Loucy (cell line): ENCODE data around the gene BOLL.

ENCODE experiments used
- EZH2phosphoT487 ChIP-seq: fragments of 200-600 bp; IDR thresholded peaks from 2 replicates; pipeline ENCODE4 v1.6.1; 2018; ENCODE audit warnings: antibody characterized with exemption, mild to moderate bottlenecking, moderate library complexity, borderline replicate concordance
- TF ChIP-seq, protein P1 (sequence below): fragments of 200-600 bp; sonication (generic); conservative IDR thresholded peaks from 2 replicates; pipeline ENCODE4 v1.5.1; 2014; ENCODE audit warnings: mild to moderate bottlenecking, antibody characterized with exemption, low read length

DNA sequence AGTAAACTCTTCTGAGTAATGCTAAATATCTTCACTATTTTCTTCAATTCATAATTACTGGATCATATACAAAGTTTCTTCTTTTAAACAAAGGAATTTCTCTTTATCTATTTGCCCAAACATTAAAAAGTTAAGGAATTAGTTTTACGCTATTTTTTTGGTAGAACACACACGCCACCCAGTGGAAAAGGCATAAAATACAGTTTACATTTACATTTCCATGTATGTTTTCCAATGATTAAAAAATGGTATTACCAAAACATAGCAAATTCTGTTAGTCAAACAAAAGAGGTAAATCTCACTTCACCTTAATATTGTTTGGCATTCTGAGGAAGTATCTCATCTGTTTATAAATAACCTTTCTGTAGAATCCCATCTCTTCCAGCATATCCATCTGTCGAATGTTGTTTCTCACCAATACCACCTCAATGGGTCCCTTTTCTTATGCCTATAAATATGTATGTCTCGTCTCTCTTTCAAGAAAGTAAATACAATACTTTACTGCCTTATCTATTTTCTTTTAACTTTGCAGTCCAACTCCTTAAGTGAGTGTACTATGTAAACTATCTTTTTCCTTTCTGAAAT is 7.2 kb downstream of the BOLL start:
- no peak for TF ChIP-seq EZH2phosphoT487
- TF ChIP-seq, protein P1, sequence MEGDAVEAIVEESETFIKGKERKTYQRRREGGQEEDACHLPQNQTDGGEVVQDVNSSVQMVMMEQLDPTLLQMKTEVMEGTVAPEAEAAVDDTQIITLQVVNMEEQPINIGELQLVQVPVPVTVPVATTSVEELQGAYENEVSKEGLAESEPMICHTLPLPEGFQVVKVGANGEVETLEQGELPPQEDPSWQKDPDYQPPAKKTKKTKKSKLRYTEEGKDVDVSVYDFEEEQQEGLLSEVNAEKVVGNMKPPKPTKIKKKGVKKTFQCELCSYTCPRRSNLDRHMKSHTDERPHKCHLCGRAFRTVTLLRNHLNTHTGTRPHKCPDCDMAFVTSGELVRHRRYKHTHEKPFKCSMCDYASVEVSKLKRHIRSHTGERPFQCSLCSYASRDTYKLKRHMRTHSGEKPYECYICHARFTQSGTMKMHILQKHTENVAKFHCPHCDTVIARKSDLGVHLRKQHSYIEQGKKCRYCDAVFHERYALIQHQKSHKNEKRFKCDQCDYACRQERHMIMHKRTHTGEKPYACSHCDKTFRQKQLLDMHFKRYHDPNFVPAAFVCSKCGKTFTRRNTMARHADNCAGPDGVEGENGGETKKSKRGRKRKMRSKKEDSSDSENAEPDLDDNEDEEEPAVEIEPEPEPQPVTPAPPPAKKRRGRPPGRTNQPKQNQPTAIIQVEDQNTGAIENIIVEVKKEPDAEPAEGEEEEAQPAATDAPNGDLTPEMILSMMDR, result peak; percentile 96
